ENCODE results near the gene GNB1. TPM values are rescaled to one million over a fixed set of nuclear protein-coding genes. Genes with fewer than 3 reads are reported as not detected.
A peak's percentile ranks its signal among the peaks of the same experiment; 100 is the strongest.

GNB1 gene
- total RNA-seq, 1 donor from 2014 or later: 257 TPM

- no peak for DNase-seq (ENCODE audit: low read depth)
- Histone ChIP-seq H3K36me3 (ENCODE audit: control insufficient read depth, insufficient read depth, low read length) (peaks cover 5% of the 10 kb centered on the region), H3K4me3 (ENCODE audit: low read depth, low read length) (no peak overlapping the region), H3K27me3 (ENCODE audit: control insufficient read depth, insufficient read depth, low read length) (no peaks in the 10 kb centered on the region)
- TF ChIP-seq CTCF (IDR thresholded peaks at IDR 0.05; ENCODE audit: insufficient read depth, low read length, poor library complexity, severe bottlenecking): peak; percentile 16
Observed at GRCh38 chr1:1763657-1764621, 126.9 kb downstream of the GNB1 start.

- H3K4me3 ChIP-seq (ENCODE audit: low read depth, low read length): no peak overlapping the region
- no peak for TF ChIP-seq CTCF (IDR thresholded peaks at IDR 0.05; ENCODE audit: insufficient read depth, low read length, poor library complexity, severe bottlenecking)
- H3K27me3 ChIP-seq (ENCODE audit: control insufficient read depth, insufficient read depth, low read length): no peaks in the 10 kb centered on the region
- H3K36me3 ChIP-seq (ENCODE audit: control insufficient read depth, insufficient read depth, low read length): peaks cover 5% of the 10 kb centered on the region
- no peak for DNase-seq (ENCODE audit: low read depth)
Observed at GRCh38 chr1:1761504-1762376, 129.1 kb downstream of the GNB1 start.

- DNase-seq (ENCODE audit: low read depth): no peak
- TF ChIP-seq CTCF (IDR thresholded peaks at IDR 0.05; ENCODE audit: insufficient read depth, low read length, poor library complexity, severe bottlenecking): no peak
- no peaks in the 10 kb centered on the region for H3K27me3 ChIP-seq (ENCODE audit: control insufficient read depth, insufficient read depth, low read length)
- peaks cover 5% of the 10 kb centered on the region for H3K36me3 ChIP-seq (ENCODE audit: control insufficient read depth, insufficient read depth, low read length)
- no peak overlapping the region for H3K4me3 ChIP-seq (ENCODE audit: low read depth, low read length)
Observed at GRCh38 chr1:1760715-1761114, 130.2 kb downstream of the GNB1 start.

GRCh38 chr1:1760345-1760650 lies 130.6 kb downstream of the GNB1 start:
- DNase-seq (ENCODE audit: low read depth): no peak
- H3K36me3 ChIP-seq (ENCODE audit: control insufficient read depth, insufficient read depth, low read length): peaks cover 5% of the 10 kb centered on the region
- H3K4me3 ChIP-seq (ENCODE audit: low read depth, low read length): no peak overlapping the region
- no peaks in the 10 kb centered on the region for H3K27me3 ChIP-seq (ENCODE audit: control insufficient read depth, insufficient read depth, low read length)
- no peak for TF ChIP-seq CTCF (IDR thresholded peaks at IDR 0.05; ENCODE audit: insufficient read depth, low read length, poor library complexity, severe bottlenecking)

GRCh38 chr1:1759456-1760344 lies 131.2 kb downstream of the GNB1 start:
- peaks cover 5% of the 10 kb centered on the region for H3K36me3 ChIP-seq (ENCODE audit: control insufficient read depth, insufficient read depth, low read length)
- no peak for TF ChIP-seq CTCF (IDR thresholded peaks at IDR 0.05; ENCODE audit: insufficient read depth, low read length, poor library complexity, severe bottlenecking)
- H3K4me3 ChIP-seq (ENCODE audit: low read depth, low read length): no peak overlapping the region
- H3K27me3 ChIP-seq (ENCODE audit: control insufficient read depth, insufficient read depth, low read length): no peaks in the 10 kb centered on the region
- no peak for DNase-seq (ENCODE audit: low read depth)

Data from kidney epithelial cell (primary cell).